ENCODE measurements around the gene LTA. TPM values are rescaled to one million over a fixed set of nuclear protein-coding genes. Genes with fewer than 3 reads are reported as not detected.

LTA gene
- total RNA-seq, 1 donor from 2014 or later, result not detected

Other genes starting within 250 kb of the LTA start
- gene HLA-B, start 215.1 kb upstream of the LTA start, total RNA-seq, result 105 TPM
- gene MICA, start 168.7 kb upstream of the LTA start, total RNA-seq, result 11.0 TPM
- 0.92 TPM for gene MICB, start 74.1 kb upstream of the LTA start, total RNA-seq
- not detected for gene MCCD1, start 43.3 kb upstream of the LTA start, total RNA-seq
- 174 TPM for gene DDX39B, start 30.3 kb upstream of the LTA start, total RNA-seq
- not detected for gene ATP6V1G2, start 25.7 kb upstream of the LTA start, total RNA-seq
- gene NFKBIL1, start 24.7 kb upstream of the LTA start, total RNA-seq, result 13.9 TPM
- 0.24 TPM for gene TNF, start 3.3 kb downstream of the LTA start, total RNA-seq
- 1.1 TPM for gene LTB, start 10.1 kb downstream of the LTA start, total RNA-seq
- 2.4 TPM for gene LST1, start 14.0 kb downstream of the LTA start, total RNA-seq
- gene NCR3, start 20.7 kb downstream of the LTA start, total RNA-seq, result 0.28 TPM
- gene AIF1, start 42.9 kb downstream of the LTA start, total RNA-seq, result 3.3 TPM
- gene PRRC2A, start 48.4 kb downstream of the LTA start, total RNA-seq, result 103 TPM
- gene BAG6, start 80.4 kb downstream of the LTA start, total RNA-seq, result 143 TPM
- 1.6 TPM for gene APOM, start 83.6 kb downstream of the LTA start, total RNA-seq
- 18.1 TPM for gene C6orf47, start 88.5 kb downstream of the LTA start, total RNA-seq
- gene GPANK1, start 92.7 kb downstream of the LTA start, total RNA-seq, result 8.2 TPM
- gene CSNK2B, start 93.8 kb downstream of the LTA start, total RNA-seq, result 108 TPM
- 2.6 TPM for gene LY6G5B, start 97.7 kb downstream of the LTA start, total RNA-seq
- 0.72 TPM for gene LY6G5C, start 108.8 kb downstream of the LTA start, total RNA-seq
- gene ABHD16A, start 131.0 kb downstream of the LTA start, total RNA-seq, result 28.3 TPM
- not detected for gene LY6G6F, start 134.6 kb downstream of the LTA start, total RNA-seq
- not detected for gene LY6G6D, start 143.1 kb downstream of the LTA start, total RNA-seq
- 10.8 TPM for gene LY6G6C, start 149.5 kb downstream of the LTA start, total RNA-seq
- gene MPIG6B, start 151.1 kb downstream of the LTA start, total RNA-seq, result 1.1 TPM
- 15.3 TPM for gene DDAH2, start 157.0 kb downstream of the LTA start, total RNA-seq
- gene CLIC1, start 164.2 kb downstream of the LTA start, total RNA-seq, result 372 TPM
- 12.0 TPM for gene MSH5, start 167.7 kb downstream of the LTA start, total RNA-seq
- 0.64 TPM for gene SAPCD1, start 190.4 kb downstream of the LTA start, total RNA-seq
- 1.6 TPM for gene VWA7, start 205.0 kb downstream of the LTA start, total RNA-seq
- 79.8 TPM for gene VARS1, start 223.5 kb downstream of the LTA start, total RNA-seq
- 45.0 TPM for gene LSM2, start 234.7 kb downstream of the LTA start, total RNA-seq
- 0.44 TPM for gene HSPA1L, start 243.0 kb downstream of the LTA start, total RNA-seq
- 56.6 TPM for gene HSPA1A, start 243.3 kb downstream of the LTA start, total RNA-seq

Data from esophagus mucosa (tissue), 1 donor.